Measurements from ENCODE around the gene AHCTF1. TPM values are rescaled to one million over a fixed set of nuclear protein-coding genes. Genes with fewer than 3 reads are reported as not detected.
"Not testable (repeated sequence)": the region's sequence is repeated elsewhere in the genome, so short reads cannot be mapped to it uniquely, and the experiment has no call there.

The AHCTF1 gene
- total and polyA plus RNA-seq, 2 of the 8 experiments (the other 6 are each of a cell fraction or from before 2014, with no cell fraction given), result 7.9 to 44.5 TPM

GRCh38 chr1:246813325-246813724, 118.4 kb downstream of the AHCTF1 start:
- H2AK5ac ChIP-seq (ENCODE audit: low read depth, low read length); H2BK20ac ChIP-seq (ENCODE audit: low read length); H3K23ac ChIP-seq (ENCODE audit: insufficient read length); H3K27me3 ChIP-seq (replicated peaks in 1 of 4; ENCODE audit: control insufficient read depth in 3 of 4, extremely low read depth in 1 of 4, insufficient read depth in 3 of 4, low read length in 3 of 4); H3K18ac ChIP-seq (ENCODE audit: extremely low read depth, low read length); H3K27ac ChIP-seq (ENCODE audit: low read depth, low read length); H3K79me1 ChIP-seq (ENCODE audit: low read depth, low read length); FAIRE-seq; H3K9ac ChIP-seq (replicated peaks in 1 of 4; ENCODE audit: extremely low read depth in 1 of 4, low read depth in 3 of 4, low read length in 3 of 4); H2BK12ac ChIP-seq (ENCODE audit: low read depth, low read length); H3K56ac ChIP-seq (replicated peaks; ENCODE audit: insufficient read length, low read depth, low read length); H2BK120ac ChIP-seq (replicated peaks; ENCODE audit: low read depth, low read length); H4K8ac ChIP-seq (ENCODE audit: extremely low read depth, insufficient read depth, low read length); H3K9me3 ChIP-seq (ENCODE audit: insufficient read depth in 2 of 2, low read depth in 1 of 2, low read length in 1 of 2); DNase-seq (ENCODE audit: low read depth in 1 of 2, low spot score in 2 of 2); H3K4ac ChIP-seq (replicated peaks; ENCODE audit: insufficient read length, low read depth, low read length); H4K20me1 ChIP-seq (replicated peaks in 1 of 2; ENCODE audit: control insufficient read depth in 1 of 2, insufficient read depth in 2 of 2, low read length in 2 of 2); H4K91ac ChIP-seq (replicated peaks; ENCODE audit: insufficient read length, low read length); H2AFZ ChIP-seq (ENCODE audit: low read length); H3K23me2 ChIP-seq (ENCODE audit: low read depth, low read length); POLR2A ChIA-PET (ENCODE audit: partially characterized antibody); H3K14ac ChIP-seq (ENCODE audit: insufficient read length); H2BK15ac ChIP-seq (ENCODE audit: low read length); H3K36me3 ChIP-seq (ENCODE audit: control insufficient read depth in 2 of 4, insufficient read depth in 4 of 4, low read length in 3 of 4); H3K79me2 ChIP-seq (ENCODE audit: control insufficient read depth in 1 of 2, insufficient read depth in 2 of 2, low read length in 2 of 2); CTCF ChIA-PET (ENCODE audit: partially characterized antibody); H3K4me3 ChIP-seq (ENCODE audit: extremely low read depth in 1 of 4, insufficient read depth in 2 of 4, low read depth in 3 of 4, low read length in 4 of 4): not testable (repeated sequence)
- Histone ChIP-seq H3K4me1 (replicated peaks in 1 of 4; ENCODE audit: control insufficient read depth in 3 of 4, insufficient read depth in 4 of 4, low read length in 3 of 4) (peaks cover 4 to 10% (median 7%) of the 10 kb centered on the region in 4 experiments), H4K5ac (ENCODE audit: insufficient read length, low read depth, low read length) (peak overlapping the region; percentile 68), H3K4me2 (ENCODE audit: insufficient read depth in 1 of 2, low read depth in 2 of 2, low read length in 2 of 2) (peak overlapping the region in 1 of 2 experiments; percentile 32; a peak in 1 of 4 replicates), H2BK5ac (ENCODE audit: low read depth, low read length) (peak overlapping the region; percentile 85; the same call in 1 of the 2 replicates)
- WGBS, 2 experiments (ENCODE audit: extremely low coverage in 1 of 2, insufficient coverage in 1 of 2, insufficient read length in 1 of 2, insufficient replicate concordance in 2 of 2, low coverage in 1 of 2, low lambda C conversion rate in 2 of 2, missing lambda C conversion rate in 1 of 2), result 73% methylated on average over 4 of the region's 4 CpGs; no CpG with 5 or more reads in 1 of the 2 experiments
